Psoas muscle (tissue), 8 donors: ENCODE measurements around the gene CCNG2. TPM values are rescaled to one million over a fixed set of nuclear protein-coding genes. Genes with fewer than 3 reads are reported as not detected.

Experiments used
- ATAC-seq, 4 donors: fragments of 200-7000 bp; cut with Tn5 transposase; one replicate each; pipeline ENCODE4 v1.9.1; 2020; ENCODE audit warnings: moderate library complexity in 3 of 4, mild to moderate bottlenecking in 2 of 4
- DNase-seq, 2 donors: peaks; one replicate each; pipeline ENCODE4 v3.0.0-alpha.2; 2020
- H3K27ac ChIP-seq: fragments of 200-600 bp; one replicate; pipeline ENCODE4 v1.8.0; 2022
- H3K27me3 ChIP-seq, 3 donors: fragments of 200-600 bp in 1 of 3; one replicate each; pipeline versions ENCODE4 v1.6.1 to v1.8.0; 2013 to 2022; ENCODE audit warnings: low read length in 2 of 3, mild to moderate bottlenecking in 2 of 3, moderate library complexity in 1 of 3; ENCODE audit not compliant: insufficient read depth in 3 of 3
- H3K36me3 ChIP-seq, 2 donors: fragments of 200-600 bp in 1 of 2; one replicate each; pipeline versions ENCODE4 v1.6.1 to v1.8.0; 2013 to 2022; ENCODE audit warnings: low read depth in 1 of 2, mild to moderate bottlenecking in 1 of 2, moderate library complexity in 1 of 2; ENCODE audit not compliant: insufficient read depth in 1 of 2
- H3K4me1 ChIP-seq: fragments of 200-600 bp; one replicate; pipeline ENCODE4 v1.8.0; 2022
- H3K4me3 ChIP-seq: fragments of 200-600 bp; one replicate; pipeline ENCODE4 v1.8.0; 2022; ENCODE audit warnings: mild to moderate bottlenecking
- H3K9me3 ChIP-seq: fragments of 200-600 bp; one replicate; pipeline ENCODE4 v1.8.0; 2022
- WGBS, 3 donors: extraction: QIAGEN DNeasy Blood & Tissue Kit; methylation state at CpG; one replicate each; pipeline versions ENCODE4 v1.1.6 to v1.1.7; 2013; 5-methylcytosine and 5-hydroxymethylcytosine counted together
- intact Hi-C, 2 donors: fragments of 100-400 bp; cut with DNase I; formaldehyde crosslinking; loops; one replicate each; pipeline versions ENCODE4 v1.11.0 to v1.14.2; 2022
- polyA plus RNA-seq, 3 donors: library from polyadenylated mRNA; stranded (reverse); fragments of 200-250 nt; gene quantifications; one replicate each; pipeline ENCODE4 v1.2.3, GENCODE V29; 2013
- total RNA-seq, 4 donors: library from RNA; stranded (reverse); fragmentation: NEBNext Ultra II Directional in 2 of 4; extraction: Animal tissue kit (Norgen Biotek cat#: 25700) in 2 of 4; gene quantifications; one replicate each; pipeline versions ENCODE4 v1.2.1 to v1.2.4, GENCODE V29; 2021 to 2023
- TF ChIP-seq, protein P1 (sequence below): fragments of 200-600 bp; IDR thresholded peaks from one replicate; pipeline ENCODE4 v1.8.0; 2022; ENCODE audit warnings: antibody characterized with exemption
- donor health status: healthy with polysubstance abuse.
- donor health status: DM: no; HTN: no; CAD: no; lungs with moderate emphysema.
- donor health status: Bipolar disorder and iron deficiency.
- donor health status: healthy.
- donor health status: DM: yes; HTN: yes; CAD: no.
- donor health status: DM: no; HTN: no; CAD: no.
- donor health status: DM: no; HTN: no; CAD: no.
- donor health status: DM: yes; HTN: yes; CAD: no.

CCNG2 gene
- total and polyA plus RNA-seq, 7 donors: 3.1 to 34.6 (median 7.0) TPM

DNA sequence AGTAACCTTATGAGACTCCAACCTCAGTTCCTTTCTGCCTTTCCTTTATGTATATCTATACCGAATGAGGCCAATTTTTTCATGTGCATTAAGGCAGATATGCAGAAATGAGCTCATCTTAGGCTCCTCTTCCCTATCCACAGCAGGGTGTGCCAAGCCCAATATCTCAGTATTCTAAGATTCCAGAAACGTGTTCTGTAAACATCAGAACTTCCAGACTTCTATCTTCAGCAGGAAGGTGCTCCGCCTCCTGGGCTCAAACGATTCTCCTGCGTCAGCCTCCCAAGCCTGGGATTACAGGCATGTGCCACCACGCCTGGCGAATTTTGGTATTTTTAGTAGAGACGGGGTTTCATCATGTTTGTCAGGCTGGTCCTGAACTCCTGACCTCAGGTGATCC, 31.0 kb upstream of the CCNG2 start:
- intact Hi-C loops: no loop called here
- no peak for DNase-seq
- Histone ChIP-seq H3K36me3 (no peaks in the 10 kb centered on the region), H3K27ac (no peak overlapping the region), H3K9me3 (no peaks in the 10 kb centered on the region), H3K27me3 (no peaks in the 10 kb centered on the region), H3K4me3 (no peak overlapping the region), H3K4me1 (peaks cover 5% of the 10 kb centered on the region)
- WGBS, 3 donors: 80 to 81% (median 80%) methylated on average over 8 of the region's 8 CpGs
- no peak for ATAC-seq
- TF ChIP-seq, protein P1, sequence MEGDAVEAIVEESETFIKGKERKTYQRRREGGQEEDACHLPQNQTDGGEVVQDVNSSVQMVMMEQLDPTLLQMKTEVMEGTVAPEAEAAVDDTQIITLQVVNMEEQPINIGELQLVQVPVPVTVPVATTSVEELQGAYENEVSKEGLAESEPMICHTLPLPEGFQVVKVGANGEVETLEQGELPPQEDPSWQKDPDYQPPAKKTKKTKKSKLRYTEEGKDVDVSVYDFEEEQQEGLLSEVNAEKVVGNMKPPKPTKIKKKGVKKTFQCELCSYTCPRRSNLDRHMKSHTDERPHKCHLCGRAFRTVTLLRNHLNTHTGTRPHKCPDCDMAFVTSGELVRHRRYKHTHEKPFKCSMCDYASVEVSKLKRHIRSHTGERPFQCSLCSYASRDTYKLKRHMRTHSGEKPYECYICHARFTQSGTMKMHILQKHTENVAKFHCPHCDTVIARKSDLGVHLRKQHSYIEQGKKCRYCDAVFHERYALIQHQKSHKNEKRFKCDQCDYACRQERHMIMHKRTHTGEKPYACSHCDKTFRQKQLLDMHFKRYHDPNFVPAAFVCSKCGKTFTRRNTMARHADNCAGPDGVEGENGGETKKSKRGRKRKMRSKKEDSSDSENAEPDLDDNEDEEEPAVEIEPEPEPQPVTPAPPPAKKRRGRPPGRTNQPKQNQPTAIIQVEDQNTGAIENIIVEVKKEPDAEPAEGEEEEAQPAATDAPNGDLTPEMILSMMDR: no peak

DNA sequence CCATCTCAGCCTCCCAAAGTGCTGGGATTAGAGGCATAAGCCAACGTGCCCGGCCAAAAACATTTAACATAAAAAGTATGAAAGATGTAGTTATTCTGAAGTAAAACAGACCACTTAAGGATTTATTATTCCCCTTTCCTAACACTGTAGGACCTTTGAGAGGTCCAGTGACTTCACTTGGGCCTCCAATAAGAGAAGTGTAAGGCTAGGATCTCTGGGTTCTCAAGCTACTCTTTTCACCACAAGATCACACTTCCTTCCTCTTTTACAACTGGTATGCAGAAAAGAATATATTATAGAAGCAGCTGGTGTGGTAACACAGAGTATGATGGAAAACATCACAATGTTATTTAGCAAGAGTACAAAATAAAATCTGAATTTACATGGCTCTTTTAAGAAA, 30.2 kb upstream of the CCNG2 start:
- Histone ChIP-seq H3K36me3 (no peaks in the 10 kb centered on the region), H3K4me3 (no peak overlapping the region), H3K27me3 (no peaks in the 10 kb centered on the region), H3K9me3 (no peaks in the 10 kb centered on the region), H3K4me1 (peaks cover 5% of the 10 kb centered on the region), H3K27ac (no peak overlapping the region)
- DNase-seq: no peak
- ATAC-seq: no peak
- TF ChIP-seq, protein P1: no peak
- intact Hi-C loops: no loop called here
- WGBS, 3 donors: 80 to 94% (median 83%) methylated on average over 2 of the region's 2 CpGs

DNA sequence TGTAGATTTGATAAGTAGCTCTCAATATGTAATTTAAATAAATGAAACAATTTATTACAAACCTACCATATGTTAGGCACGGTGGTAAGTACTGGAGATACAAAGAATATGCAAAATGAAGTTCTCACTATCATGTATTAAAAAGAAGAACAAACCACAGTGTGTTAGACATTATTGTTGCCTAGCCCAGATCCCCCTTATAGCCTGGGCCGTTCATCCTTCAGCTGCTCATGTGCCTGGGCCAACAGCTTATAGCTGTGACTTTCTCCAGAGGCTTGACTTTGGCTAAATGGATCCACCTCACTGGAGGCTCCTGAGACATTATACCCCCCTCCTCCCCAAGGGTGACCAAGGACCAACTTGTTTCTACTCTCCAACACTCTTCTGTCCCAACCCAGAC, 29.8 kb upstream of the CCNG2 start:
- Histone ChIP-seq H3K4me1 (peaks cover 5% of the 10 kb centered on the region), H3K4me3 (no peak overlapping the region), H3K36me3 (no peaks in the 10 kb centered on the region), H3K27ac (no peak overlapping the region), H3K27me3 (no peaks in the 10 kb centered on the region), H3K9me3 (no peaks in the 10 kb centered on the region)
- WGBS, 3 donors: 60 to 80% (median 63%) methylated on average over 2 of the region's 2 CpGs
- no peak for DNase-seq
- TF ChIP-seq, protein P1: no peak
- ATAC-seq: peak in 1 of 4 donors; percentile 31
- intact Hi-C loops: no loop called here

DNA sequence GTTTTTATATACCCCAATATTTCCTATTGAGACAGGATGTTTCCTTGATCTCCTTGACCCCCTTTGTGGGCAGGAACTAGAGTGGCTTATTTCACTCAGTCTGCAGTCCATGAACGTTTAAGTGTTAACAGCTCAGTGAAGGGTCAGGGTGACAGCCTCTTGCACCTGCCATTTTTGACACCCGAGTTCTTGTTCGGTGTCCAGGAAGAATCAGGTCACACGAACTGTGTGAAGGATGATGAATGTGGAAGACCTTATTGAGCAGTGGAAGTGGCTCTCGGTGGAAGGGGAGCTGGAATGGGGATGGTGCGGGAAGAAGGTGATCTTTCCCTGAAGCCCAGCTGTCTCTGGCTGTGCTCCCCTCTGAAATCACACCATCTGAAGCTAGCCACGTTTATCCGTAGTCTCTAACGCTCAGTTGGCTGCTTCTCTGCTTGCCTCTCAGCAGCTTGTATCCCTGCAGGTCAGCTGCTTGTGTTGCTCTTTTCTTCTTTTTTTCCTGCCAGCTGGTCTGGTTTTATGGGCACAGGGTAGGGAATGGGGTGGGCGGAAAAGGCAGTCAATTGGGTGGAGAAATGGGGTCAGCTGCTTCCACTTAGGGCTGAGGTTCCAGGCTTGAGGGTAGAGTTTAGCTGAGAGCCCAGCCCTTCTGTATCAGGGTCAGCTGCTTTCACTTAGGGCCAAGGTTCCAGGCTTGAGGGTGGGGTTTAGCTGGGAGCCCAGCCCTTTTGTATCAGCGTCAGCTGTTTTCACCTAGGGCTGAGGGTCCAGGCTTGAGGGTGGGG, 29.0 kb upstream of the CCNG2 start:
- peaks cover 5% of the 10 kb centered on the region for H3K4me1 ChIP-seq
- peak overlapping the region; percentile 38 for H3K27ac ChIP-seq
- ATAC-seq (peak in 3 of 4 donors; percentile 37 to 64 (median 60)), DNase-seq (no peak)
- no peaks in the 10 kb centered on the region for H3K27me3 ChIP-seq
- 21 to 28% (median 25%) methylated on average over 11 of the region's 11 CpGs for WGBS, 3 donors
- H3K4me3 ChIP-seq: peak overlapping the region; percentile 22
- H3K9me3 ChIP-seq: no peaks in the 10 kb centered on the region
- no peaks in the 10 kb centered on the region for H3K36me3 ChIP-seq
- TF ChIP-seq, protein P1: no peak
- intact Hi-C loops: no loop called here
